ENCODE data around the gene HPSE2.

- no peak for TF ChIP-seq MXI1 (IDR thresholded peaks at IDR 0.05; ENCODE audit: low read depth, low read length)
- no peak for TF ChIP-seq CTCF (IDR thresholded peaks at IDR 0.05)
- TF ChIP-seq GABPA (IDR thresholded peaks at IDR 0.05; ENCODE audit: low read depth), result no peak
- no peak for TF ChIP-seq USF2 (IDR thresholded peaks at IDR 0.05; ENCODE audit: borderline replicate concordance, low read depth, low read length)
- no peak for TF ChIP-seq EP300 (IDR thresholded peaks at IDR 0.05; ENCODE audit: borderline replicate concordance in 1 of 2, low read depth in 1 of 2, low read length in 1 of 2)
- TF ChIP-seq TAF1 (IDR thresholded peaks at IDR 0.05; ENCODE audit: borderline replicate concordance, low read depth, low read length), result no peak
- TF ChIP-seq EZH2phosphoT487 (IDR thresholded peaks at IDR 0.05; ENCODE audit: borderline replicate concordance, low read depth), result no peak
These were observed 776.6 kb downstream of the HPSE2 start for GRCh38 chr10:98458809-98459784.

Data from SK-N-SH (cell line).